GM18867 (cell line): ENCODE measurements around the gene DPP6.

Experiments used
- ATAC-seq: cut with Tn5 transposase; IDR thresholded peaks from one replicate; pipeline ENCODE4 v1.9.1; 2021; ENCODE audit warnings: mild to moderate bottlenecking, moderate library complexity; ENCODE audit not compliant: unreplicated experiment

Gene DPP6

DNA sequence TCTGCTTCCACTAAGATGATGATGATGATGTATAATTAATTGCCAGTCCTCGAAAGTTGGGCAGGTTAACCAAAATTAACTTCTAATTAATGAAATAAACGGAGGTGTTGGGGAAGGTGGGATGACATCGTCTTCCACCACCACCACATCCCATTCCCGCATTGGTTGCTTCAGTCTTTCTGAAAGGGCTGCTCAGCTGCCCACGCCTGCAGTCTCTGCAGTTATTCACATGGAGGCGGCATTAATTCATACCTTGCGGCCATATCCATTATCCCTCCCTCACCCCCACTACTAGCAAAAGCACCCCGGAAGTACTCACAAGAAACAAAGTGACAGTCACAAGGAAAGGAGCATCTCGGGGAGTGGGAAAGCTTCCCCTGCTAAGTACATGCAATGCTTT, 387.9 kb downstream of the DPP6 start:
- ATAC-seq, result no peak

DNA sequence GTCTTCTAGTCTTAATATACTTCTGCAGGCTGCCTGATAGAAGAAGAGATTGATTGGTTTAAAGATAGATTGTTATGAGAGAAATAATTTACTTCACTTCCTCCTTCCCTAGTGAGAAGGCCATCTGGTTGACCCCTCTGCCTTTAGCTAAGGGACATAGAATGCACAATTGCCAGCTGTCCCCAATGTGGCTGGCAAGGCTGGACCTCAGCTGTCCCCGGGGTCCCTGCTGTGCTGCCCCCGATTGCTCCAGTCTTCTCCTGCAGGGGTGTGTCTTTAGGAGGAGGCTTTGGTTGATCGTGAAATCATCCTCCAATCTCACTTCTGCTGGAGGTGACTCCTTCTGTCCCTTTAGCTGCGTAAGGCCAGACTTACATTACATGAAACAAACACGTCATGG, 388.5 kb downstream of the DPP6 start:
- ATAC-seq, result no peak

DNA sequence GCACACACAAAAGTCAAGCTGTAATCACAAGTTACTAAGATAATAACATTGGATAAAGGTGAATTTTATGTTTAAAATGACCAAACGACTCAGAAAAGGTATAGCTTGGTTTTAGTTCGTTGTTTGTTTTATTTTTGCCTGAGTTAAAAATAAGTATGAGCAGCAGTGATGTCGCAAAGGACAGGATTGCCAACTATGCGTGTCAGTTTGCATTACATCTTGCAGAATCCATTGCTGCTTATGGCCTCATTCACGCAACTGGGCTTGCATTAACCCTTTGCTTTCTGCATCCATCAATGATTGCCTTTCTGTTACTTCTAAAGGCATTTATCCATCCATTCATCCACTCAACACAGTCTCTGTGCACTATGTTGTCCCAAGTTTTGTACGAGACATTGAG, 389.6 kb downstream of the DPP6 start:
- ATAC-seq, result no peak

DNA sequence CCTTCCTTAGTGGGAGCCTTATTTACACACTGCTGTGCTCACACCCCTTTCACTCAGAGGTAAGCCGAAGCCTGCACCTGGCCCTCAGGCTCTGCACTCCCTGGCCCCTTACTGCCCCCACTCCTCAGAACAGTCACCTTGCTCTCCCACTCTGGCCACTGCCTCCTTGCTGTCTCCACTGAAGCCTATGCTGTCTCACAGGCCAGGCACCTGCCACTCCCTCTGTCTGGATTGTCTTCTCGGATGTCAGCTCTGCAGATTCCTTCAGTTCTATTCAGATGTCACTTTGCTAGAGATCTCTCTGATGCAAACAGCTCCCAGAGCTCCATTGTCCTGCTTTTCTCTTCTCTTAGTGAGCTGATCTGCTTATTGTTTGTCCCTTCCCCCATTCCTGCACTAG, 390.7 kb downstream of the DPP6 start:
- ATAC-seq, result no peak

DNA sequence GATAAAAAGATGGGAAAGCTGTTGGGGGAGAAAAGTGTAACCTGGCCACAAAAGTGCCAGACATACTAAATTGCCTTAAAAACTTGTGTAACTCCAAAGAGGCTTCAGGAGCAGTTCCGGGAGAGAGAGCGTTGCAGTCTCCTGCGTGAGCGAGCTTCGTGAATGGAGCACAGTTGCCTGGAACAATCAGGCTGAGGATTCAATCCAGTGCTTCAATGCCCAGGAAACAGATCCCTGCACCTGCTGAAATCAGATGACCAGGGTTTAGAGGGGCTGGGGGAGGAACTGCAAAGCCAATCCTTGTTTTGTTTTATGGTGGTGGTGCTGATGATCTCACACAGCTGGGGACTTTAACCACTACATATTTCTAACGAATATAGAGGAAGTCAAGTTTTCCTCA, 398.3 kb downstream of the DPP6 start:
- no peak for ATAC-seq

DNA sequence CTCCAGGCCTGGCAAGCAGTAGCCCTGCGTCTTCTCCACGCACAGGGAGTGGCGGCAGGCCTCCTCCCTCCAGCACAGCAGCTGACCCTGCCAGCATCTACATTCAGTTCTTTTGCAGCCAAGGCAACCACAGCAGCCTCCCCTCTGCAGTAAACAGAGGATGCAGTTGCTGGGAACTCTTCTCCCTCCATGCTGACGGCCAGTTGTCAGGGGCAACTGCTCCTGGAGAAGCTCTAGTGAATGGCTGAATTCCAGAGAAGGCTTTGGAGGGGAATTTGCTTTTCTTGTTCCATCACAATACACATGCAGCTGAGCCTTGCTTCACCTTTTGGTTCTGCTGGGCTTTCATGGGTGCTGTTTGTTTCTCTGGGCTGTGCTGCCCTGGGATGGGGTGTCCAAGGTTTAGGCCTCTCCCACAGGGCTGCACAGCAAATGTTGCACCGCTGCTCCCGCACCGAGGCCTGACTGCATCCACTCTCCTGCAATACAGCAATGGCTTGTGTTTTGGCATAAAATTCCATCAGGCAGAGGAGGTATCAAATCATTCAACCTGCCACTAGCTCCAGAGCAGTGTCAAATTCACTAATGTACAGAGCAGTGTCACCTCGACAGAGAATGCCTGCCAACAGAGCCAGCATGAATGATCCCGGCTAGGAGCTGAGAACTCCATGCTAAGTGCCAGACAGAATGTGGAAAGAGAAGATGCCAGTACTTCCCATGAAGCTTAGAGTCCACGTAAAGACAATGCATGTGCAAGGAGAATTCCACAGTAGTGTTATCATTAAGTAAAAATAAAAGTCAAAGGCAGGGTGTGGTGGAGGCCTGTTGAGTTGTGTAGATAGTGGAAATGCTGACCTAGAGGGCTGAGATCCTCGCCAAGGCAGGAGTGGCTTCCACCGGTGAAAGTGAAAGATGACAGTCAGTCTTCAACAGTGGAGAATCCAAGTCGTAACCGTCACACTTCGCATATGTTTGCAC, 399.6 kb downstream of the DPP6 start:
- no peak for ATAC-seq

DNA sequence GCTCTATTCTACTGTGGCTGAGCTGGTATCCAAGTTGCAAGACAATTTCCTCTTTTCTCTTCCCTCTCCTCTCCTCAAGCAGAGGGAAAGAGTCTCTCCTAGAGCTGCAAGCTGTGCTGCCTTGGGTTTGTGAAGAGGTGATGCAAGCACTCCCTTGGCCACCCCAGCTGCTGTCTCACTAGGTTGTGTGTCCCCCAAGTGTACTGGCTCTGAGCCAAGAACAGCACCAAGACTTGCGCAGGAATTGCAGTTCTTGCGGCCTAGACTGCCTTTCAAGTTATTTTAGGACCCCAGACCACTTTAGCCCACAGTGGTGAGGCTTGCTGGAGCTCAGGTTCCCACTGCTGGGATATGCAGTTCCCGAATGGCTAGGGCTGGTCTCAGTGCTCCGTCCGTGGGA, 411.6 kb downstream of the DPP6 start:
- no peak for ATAC-seq

DNA sequence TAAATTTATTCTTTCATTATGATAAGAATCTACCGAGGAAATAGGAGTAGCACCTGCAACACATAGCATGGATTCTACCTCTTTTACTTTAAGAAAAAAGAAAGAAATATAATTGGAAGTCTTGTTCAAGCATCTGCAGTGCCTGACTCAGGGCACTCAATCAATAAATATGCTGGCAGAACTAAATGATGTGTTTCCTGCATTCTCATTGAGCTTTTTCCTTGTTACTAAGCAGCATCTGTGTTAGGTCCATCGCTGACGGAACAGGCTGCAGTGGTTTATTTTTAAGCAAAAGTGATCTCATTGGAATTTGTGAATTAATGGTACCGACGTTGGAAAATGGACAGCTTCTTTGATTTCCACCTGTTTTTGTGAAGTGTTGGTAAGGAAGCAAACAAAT, 417.5 kb downstream of the DPP6 start:
- ATAC-seq, result no peak

DNA sequence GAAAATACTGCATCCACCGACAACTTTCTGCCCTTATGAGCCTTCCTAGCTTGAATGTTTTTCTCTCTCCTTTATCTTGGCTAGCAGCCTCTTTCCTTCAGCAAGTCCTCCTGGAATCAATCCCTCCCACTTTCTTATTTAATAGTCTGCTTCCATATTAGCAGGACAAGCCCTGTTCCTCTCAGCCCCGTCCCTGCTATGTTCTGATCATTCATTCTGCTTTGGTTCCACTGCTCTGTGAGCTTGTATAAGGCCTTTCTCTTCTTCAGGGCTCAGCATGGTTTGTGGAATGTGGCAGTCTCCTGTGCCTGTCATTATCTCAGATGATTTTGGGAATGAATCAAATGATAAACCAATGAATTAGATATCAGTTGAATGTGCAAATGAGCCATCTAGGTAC, 420.1 kb downstream of the DPP6 start:
- no peak for ATAC-seq

DNA sequence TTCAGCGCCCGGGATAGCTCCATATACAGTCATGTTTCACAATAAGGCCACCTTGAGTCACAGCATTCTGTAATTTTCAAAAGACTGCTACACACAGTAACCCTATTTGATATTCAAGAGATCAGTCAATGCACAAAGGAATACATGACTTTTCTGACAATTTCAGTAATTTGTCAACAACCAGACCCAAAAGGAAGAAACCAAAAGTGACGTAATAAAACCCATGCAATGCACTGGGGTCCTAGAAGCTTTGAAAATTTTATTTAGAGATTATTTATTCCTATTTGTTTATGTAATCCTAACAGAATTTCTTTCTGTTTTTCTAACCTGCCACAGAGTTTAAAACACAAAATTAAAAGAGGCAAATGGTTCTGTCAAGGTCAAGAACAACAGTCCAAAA, 421.2 kb downstream of the DPP6 start:
- no peak for ATAC-seq

DNA sequence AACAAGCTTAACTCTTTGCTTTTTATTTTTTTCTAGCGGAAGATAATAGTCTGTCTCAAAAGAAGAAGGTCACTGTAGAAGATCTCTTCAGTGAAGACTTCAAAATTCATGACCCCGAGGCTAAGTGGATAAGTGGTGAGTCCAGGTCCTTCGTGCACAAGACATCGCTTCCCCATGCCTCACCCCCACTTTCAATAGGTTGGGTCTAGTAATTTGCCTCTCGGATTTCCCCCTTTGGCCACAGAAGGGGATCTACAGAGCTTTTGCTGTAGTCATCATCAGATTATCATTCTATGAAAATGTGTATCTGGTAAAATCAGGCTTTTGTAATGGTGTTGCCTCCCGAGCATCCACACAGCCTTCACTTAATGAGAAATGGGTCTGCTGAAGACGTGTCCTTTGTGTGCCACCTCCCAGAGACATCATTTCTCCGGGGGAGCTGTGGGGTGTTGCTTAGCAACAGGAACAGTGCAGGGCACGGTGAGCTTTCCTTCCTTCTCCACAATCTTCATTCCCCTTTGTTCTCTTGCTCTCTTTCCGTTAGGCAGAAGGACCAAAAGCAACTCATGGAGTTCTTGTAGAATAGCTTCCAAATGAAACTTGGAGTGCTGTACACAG, 422.8 kb downstream of the DPP6 start:
- peak; percentile 59 for ATAC-seq

DNA sequence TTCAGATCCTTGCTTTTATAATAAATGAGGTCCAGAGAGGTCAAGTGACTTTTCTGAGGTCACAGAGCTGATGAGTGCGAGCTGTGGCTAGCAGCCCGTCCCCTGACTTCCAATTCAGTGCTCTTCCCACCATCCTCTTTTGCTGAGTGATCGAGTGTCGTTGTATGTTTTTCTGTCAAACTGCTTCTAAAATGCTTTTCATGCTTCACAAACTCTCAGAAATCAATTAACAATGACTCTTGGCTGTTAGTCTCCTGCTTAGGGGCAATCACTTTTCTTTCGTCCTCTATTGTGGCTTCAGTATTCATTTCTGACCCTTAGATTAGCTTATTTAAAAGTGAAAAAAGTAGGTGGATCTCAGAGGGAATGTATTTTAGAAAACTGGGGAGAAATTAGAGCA, 423.7 kb downstream of the DPP6 start:
- no peak for ATAC-seq

DNA sequence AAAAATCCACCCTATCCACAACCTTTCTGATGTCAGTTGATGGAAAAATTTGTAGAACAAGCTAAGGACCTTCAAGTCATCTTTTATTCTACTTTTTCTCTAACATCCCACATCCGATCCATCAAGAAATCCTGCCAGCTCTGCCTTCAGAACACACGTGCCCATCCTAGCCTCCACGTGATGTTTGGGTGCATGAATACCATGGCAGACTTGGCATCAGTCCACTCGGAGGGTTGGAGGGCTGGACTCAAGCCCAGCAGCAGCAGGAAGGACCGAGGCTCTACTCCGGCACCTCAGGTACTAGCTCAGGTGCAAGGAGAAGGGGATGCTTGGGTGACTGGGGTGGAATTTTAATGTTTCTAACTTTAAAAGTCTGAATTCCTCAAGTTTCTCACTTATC, 428.6 kb downstream of the DPP6 start:
- ATAC-seq, result no peak

DNA sequence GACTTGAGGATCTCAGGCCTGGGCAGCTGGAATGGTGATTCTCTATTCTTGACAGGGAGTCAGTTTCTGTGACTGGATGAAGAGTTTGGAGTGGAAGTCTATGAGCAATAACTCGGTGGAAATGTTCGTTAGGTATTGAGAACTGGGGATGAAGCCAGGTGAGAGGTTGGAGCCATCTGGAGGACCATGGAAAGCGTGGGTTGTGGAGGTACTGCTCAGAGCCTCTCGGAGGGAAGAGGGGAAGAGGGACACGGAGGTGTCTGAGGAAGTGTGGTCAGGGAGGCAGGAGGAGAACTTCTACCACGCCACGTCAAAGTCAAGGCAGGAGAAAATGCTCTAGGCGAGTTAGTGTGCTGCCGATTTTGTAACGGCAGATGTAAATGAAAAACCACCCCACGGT, 430.7 kb downstream of the DPP6 start:
- no peak for ATAC-seq

DNA sequence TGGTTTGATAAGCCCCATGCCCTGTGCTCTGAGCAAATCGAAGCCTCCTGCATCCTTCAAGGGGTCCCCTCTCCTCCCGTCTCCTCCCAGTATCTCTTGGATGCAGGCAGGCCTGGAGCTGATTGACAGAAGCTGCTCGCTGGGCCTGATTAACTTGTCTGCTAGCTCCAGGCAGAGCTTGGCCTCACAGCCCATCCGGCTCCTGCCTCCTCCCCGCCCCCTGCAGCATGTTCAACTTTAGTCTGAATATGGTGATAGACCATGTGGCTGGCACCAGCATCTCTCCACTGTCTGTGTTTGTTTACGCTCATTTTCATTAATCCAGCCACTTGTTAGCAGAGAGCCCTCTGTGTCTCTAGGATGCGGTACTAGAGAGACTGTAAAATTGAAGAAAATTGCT, 432.2 kb downstream of the DPP6 start:
- no peak for ATAC-seq

DNA sequence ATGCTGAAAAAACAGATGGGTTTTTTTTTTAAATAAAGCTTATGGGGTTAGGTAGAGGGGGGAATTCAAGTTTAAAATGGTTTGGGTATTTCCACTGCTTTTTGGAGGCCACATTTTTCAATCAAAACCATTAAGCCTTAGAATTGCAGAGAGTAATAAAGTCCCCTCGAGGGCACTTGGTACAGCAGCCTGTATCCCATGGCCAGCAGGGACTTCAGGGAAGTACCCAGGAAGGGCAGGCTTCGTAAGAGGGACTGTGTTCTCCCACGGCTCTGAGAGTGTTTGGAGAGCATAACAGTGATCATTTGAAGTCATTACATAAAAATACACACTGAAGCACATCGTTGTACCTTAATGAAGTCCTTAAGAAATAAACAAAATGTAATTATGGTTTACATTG, 432.7 kb downstream of the DPP6 start:
- no peak for ATAC-seq

DNA sequence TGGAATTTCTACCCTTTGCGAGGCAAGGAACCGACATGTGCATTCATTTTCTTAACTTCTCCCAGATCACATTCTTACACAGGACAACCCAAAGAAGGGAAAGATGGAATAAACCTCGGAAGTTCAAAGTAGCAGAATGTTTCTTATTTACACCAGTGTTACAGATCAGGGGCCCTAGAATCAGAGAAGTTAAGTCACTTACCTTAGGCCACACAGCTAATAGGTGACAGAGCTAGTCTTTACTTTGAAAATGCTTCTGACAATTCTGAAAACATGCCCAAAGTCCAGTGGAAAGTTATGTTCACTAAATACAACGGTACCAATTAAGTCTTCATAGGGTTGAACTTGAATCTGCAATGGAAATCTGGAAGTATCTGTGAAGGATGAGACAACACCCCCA, 437.7 kb downstream of the DPP6 start:
- ATAC-seq, result no peak

DNA sequence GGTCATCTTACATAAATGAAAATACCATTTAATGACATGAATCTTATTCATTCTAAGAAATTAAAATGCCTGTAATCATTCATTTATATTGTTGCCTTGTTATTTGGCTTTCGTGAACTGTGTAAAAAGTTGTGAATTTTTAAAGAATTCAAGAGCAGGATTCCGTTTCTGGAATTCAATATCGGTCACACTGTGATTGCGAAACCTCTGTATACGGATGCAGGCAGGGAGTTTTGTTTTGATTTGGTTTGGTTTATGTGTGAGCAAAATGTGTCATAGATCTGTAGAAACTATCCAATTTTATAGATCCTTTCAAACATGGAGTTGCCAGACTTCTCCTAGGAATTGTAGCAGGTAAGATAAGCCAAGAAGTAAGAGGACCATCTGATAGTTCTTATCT, 441.4 kb downstream of the DPP6 start:
- ATAC-seq, result no peak

DNA sequence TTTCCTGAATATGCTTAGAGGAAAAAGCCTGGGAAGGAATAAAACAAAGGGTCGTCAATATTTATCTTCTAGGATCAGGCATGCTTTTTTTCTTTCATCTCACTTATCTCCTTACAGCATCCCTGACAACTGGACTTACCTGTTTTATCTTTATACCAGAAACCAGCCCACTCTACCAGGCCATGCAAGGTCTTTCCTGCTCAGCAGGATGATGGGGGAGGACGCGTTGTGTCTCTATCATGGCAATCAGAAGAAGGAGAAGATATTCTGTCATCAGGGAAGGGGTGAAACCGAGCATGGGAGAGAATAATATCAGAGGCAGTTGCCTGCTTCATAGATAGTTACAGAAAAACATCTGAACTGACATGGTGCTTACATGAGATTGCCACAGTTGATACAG, 445.6 kb downstream of the DPP6 start:
- no peak for ATAC-seq

DNA sequence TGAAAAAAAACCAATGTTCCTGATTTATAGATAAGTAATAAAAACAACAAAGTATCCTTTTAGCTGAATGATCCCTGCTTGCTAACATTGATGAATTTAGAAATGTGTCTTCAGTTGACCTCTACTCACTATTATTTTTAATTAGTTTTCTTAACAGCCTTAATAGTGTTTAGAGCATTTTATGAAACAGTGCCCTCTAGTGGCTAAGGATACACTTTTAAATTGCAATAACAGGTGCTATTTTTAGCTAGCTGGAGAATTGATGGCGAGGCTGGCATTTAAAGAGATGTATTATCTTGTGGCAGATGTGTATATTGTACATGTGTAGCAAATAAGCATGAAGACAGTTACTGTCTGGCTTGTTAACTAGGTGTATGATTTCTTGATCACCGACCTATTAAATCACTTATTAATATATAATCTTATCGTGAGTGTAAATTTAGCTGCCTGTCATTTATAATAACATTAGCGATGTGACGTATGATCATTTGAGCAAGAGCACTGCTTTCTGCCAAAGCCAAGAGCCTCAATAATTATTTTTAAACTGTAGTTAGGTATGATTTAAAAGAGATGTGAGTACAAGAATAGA, 451.9 kb downstream of the DPP6 start:
- peak; percentile 55 for ATAC-seq

DNA sequence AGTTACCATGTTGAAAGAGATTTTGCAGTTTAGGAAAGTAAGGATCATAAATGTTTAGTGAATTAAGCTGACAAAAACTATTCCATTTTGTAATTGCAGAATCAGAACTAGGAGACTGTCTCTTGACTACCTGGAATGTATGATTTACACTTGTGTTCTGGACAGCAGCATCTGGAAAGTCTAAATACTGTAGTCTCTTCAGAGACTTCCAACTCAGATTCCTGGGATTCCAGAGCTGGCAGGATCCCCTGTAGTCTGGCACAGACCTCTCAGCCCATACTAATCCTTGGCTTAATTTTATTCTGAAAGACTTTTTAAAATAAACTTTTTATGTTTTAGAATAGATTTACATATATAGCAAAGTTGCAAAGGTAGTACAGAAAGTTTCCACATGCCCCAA, 452.7 kb downstream of the DPP6 start:
- no peak for ATAC-seq

DNA sequence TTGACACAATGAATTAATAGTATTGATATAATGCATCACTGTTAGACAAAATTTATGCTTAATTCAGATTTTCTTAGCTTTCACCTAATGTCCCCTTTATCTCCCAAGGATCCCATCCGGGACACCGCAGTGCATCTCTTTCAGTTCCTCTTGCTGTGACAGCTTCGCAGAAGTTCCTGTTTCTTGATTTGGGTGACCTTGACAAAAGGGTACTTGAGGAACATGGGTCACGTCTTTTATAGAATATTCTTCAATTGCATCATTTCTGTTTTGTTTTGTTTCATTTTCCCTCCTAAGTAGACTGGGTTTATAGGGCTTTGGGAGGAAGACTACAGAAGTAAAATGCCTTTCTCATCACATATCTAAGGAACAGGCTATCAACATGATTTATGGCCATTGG, 453.2 kb downstream of the DPP6 start:
- no peak for ATAC-seq
